ENCODE results near the gene ERBB4.

GRCh38 chr2:212311807-212312404 lies 226.7 kb downstream of the ERBB4 start:
- TF ChIP-seq CTCF (conservative IDR thresholded peaks at IDR 0.05; ENCODE audit: low read depth, low read length), result no peak
- TF ChIP-seq EZH2 (IDR thresholded peaks at IDR 0.05; ENCODE audit: borderline replicate concordance, low read depth, low read length, poor library complexity, severe bottlenecking), result no peak
